ENCODE data around the gene ACTR3C. TPM values are rescaled to one million over a fixed set of nuclear protein-coding genes. Genes with fewer than 3 reads are reported as not detected.

The ACTR3C gene
- total and polyA plus RNA-seq, 2 donors from 2014 or later, result 15.8 to 31.6 TPM

GRCh38 chr7:150311711-150312110 is 11.6 kb downstream of the ACTR3C start:
- no peaks in the 10 kb centered on the region for H3K9me3 ChIP-seq (ENCODE audit: control insufficient read depth in 2 of 3, insufficient read depth in 1 of 3, low read length in 3 of 3)
- no peaks in the 10 kb centered on the region for H3K27me3 ChIP-seq (ENCODE audit: control insufficient read depth, insufficient read depth, low read length)
- H3K4me3 ChIP-seq (ENCODE audit: low read length in 3 of 3), result no peak overlapping the region
- peak overlapping the region in 1 of 2 donors; percentile 55 for H3K27ac ChIP-seq (ENCODE audit: low read depth in 2 of 2, low read length in 2 of 2)
- DNase-seq (peak in 3 of 5 donors; percentile 9 to 68 (median 63)), FAIRE-seq (no peak)
- no peak overlapping the region for H3K9ac ChIP-seq (ENCODE audit: low read length in 3 of 3)
- no peak for TF ChIP-seq CTCF (IDR thresholded peaks at IDR 0.05; ENCODE audit: borderline replicate concordance, extremely low read depth, insufficient read depth)
- intact Hi-C loops (cut with DNase I), result no loop called here
- H3K36me3 ChIP-seq (ENCODE audit: control insufficient read depth in 2 of 3, insufficient read depth in 3 of 3, low read length in 3 of 3), result no peaks in the 10 kb centered on the region
- H3K4me1 ChIP-seq (ENCODE audit: control insufficient read depth in 2 of 3, insufficient read depth in 2 of 3, low read depth in 1 of 3, low read length in 3 of 3), result peaks cover 0 to 14% (median 10%) of the 10 kb centered on the region in 3 donors

GRCh38 chr7:150311146-150311545 is 12.2 kb downstream of the ACTR3C start:
- Histone ChIP-seq H3K9ac (ENCODE audit: low read length in 3 of 3) (no peak overlapping the region), H3K27ac (ENCODE audit: low read depth in 2 of 2, low read length in 2 of 2) (peak overlapping the region in 1 of 2 donors; percentile 63), H3K4me1 (ENCODE audit: control insufficient read depth in 2 of 3, insufficient read depth in 2 of 3, low read depth in 1 of 3, low read length in 3 of 3) (peaks cover 0 to 14% (median 10%) of the 10 kb centered on the region in 3 donors), H3K27me3 (ENCODE audit: control insufficient read depth, insufficient read depth, low read length) (no peaks in the 10 kb centered on the region), H3K9me3 (ENCODE audit: control insufficient read depth in 2 of 3, insufficient read depth in 1 of 3, low read length in 3 of 3) (no peaks in the 10 kb centered on the region), H3K4me3 (ENCODE audit: low read length in 3 of 3) (no peak overlapping the region), H3K36me3 (ENCODE audit: control insufficient read depth in 2 of 3, insufficient read depth in 3 of 3, low read length in 3 of 3) (no peaks in the 10 kb centered on the region)
- DNase-seq, result peak in 1 of 5 donors; percentile 8
- intact Hi-C loops (cut with DNase I), result no loop called here
- TF ChIP-seq CTCF (IDR thresholded peaks at IDR 0.05; ENCODE audit: borderline replicate concordance, extremely low read depth, insufficient read depth), result no peak
- FAIRE-seq, result no peak

GRCh38 chr7:150308575-150308974 is 14.8 kb downstream of the ACTR3C start:
- peak in 1 of 5 donors; percentile 10 for DNase-seq
- Histone ChIP-seq H3K9ac (ENCODE audit: low read length in 3 of 3) (no peak overlapping the region), H3K36me3 (ENCODE audit: control insufficient read depth in 2 of 3, insufficient read depth in 3 of 3, low read length in 3 of 3) (no peaks in the 10 kb centered on the region), H3K27ac (ENCODE audit: low read depth in 2 of 2, low read length in 2 of 2) (no peak overlapping the region), H3K27me3 (ENCODE audit: control insufficient read depth, insufficient read depth, low read length) (no peaks in the 10 kb centered on the region), H3K4me3 (ENCODE audit: low read length in 3 of 3) (no peak overlapping the region), H3K9me3 (ENCODE audit: control insufficient read depth in 2 of 3, insufficient read depth in 1 of 3, low read length in 3 of 3) (no peaks in the 10 kb centered on the region), H3K4me1 (ENCODE audit: control insufficient read depth in 2 of 3, insufficient read depth in 2 of 3, low read depth in 1 of 3, low read length in 3 of 3) (peaks cover 0 to 11% (median 4%) of the 10 kb centered on the region in 3 donors)
- TF ChIP-seq CTCF (IDR thresholded peaks at IDR 0.05; ENCODE audit: borderline replicate concordance, extremely low read depth, insufficient read depth), result no peak
- intact Hi-C loops (cut with DNase I), result no loop called here
- no peak for FAIRE-seq

GRCh38 chr7:150307904-150308303 is 15.4 kb downstream of the ACTR3C start:
- TF ChIP-seq CTCF (IDR thresholded peaks at IDR 0.05; ENCODE audit: borderline replicate concordance, extremely low read depth, insufficient read depth), result no peak
- H3K9me3 ChIP-seq (ENCODE audit: control insufficient read depth in 2 of 3, insufficient read depth in 1 of 3, low read length in 3 of 3), result no peaks in the 10 kb centered on the region
- H3K4me3 ChIP-seq (ENCODE audit: low read length in 3 of 3), result no peak overlapping the region
- peaks cover 0 to 11% (median 4%) of the 10 kb centered on the region in 3 donors for H3K4me1 ChIP-seq (ENCODE audit: control insufficient read depth in 2 of 3, insufficient read depth in 2 of 3, low read depth in 1 of 3, low read length in 3 of 3)
- intact Hi-C loops (cut with DNase I), result no loop called here
- no peaks in the 10 kb centered on the region for H3K36me3 ChIP-seq (ENCODE audit: control insufficient read depth in 2 of 3, insufficient read depth in 3 of 3, low read length in 3 of 3)
- H3K9ac ChIP-seq (ENCODE audit: low read length in 3 of 3), result no peak overlapping the region
- no peak for DNase-seq
- FAIRE-seq, result no peak
- no peak overlapping the region for H3K27ac ChIP-seq (ENCODE audit: low read depth in 2 of 2, low read length in 2 of 2)
- no peaks in the 10 kb centered on the region for H3K27me3 ChIP-seq (ENCODE audit: control insufficient read depth, insufficient read depth, low read length)
